GM21576 (cell line): ENCODE measurements around the gene C11orf91.
A peak's percentile ranks its signal among the peaks of the same experiment; 100 is the strongest.
"Not testable (repeated sequence)": the region's sequence is repeated elsewhere in the genome, so short reads cannot be mapped to it uniquely, and the experiment has no call there.

Source experiments
- ATAC-seq: cut with Tn5 transposase; IDR thresholded peaks from one replicate; pipeline ENCODE4 v1.9.1; 2021; ENCODE audit warnings: mild to moderate bottlenecking, moderate library complexity; ENCODE audit not compliant: unreplicated experiment

C11orf91 gene, protein sequence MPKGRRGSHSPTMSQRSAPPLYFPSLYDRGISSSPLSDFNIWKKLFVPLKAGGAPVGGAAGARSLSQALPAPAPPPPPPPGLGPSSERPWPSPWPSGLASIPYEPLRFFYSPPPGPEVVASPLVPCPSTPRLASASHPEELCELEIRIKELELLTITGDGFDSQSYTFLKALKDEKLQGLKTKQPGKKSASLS

DNA sequence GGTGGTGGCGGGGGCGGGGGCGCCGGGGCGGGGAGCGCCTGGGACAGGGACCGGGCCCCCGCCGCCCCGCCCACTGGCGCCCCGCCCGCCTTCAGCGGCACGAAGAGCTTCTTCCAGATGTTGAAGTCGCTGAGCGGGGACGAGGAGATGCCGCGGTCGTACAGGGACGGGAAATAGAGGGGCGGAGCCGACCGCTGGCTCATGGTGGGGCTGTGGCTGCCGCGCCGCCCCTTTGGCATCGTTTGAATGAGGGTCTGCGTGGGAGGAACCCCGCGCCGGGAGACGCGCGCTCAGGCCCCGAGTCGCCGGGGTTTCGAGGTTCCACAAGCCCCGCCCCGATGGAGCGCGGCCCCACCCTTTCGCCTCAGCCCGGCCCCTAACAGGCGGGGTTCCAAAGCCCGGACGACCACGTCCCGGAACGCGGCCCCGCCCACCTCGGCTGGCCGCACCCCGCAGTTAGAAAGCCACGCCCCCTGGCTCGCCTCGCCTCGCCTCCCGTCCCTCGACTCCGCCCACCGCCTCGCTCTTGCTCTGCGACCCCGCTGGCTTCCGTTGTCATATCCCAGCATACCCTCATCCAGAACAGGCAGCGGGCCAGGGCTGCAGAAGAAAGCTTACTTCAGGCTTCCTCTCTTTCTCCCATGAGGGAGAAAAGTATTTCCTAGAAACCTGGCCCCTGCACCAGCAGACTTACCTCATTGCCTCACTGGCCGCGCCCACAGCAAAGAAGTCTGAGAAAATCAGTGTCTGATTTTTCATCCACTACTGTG, at the start of gene C11orf91:
C11orf91 (minus strand) TSS at position 325 of the 770 bp plus-strand sequence; CDS start at position 239, 86 bp downstream.
- ATAC-seq, result peak; percentile 92

DNA sequence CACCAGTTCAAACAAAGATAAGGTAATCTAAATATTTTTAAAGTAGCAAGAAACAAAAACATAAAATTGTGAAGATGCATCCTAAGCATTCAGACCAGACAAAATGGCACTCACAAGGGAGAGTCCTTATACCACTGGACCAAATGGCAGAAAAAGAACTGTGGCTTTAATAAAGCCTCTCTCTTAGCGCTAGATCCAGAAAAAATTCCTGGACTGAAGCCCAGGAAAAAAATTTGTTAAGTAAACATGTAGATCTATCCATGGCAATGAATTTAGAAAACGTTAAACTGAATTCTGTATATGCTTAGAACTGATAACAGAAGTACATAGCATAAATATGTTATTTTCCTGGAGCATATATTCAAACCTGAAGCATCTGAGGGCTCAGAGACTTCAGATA, 47.4 kb upstream of the C11orf91 start:
- no peak for ATAC-seq

DNA sequence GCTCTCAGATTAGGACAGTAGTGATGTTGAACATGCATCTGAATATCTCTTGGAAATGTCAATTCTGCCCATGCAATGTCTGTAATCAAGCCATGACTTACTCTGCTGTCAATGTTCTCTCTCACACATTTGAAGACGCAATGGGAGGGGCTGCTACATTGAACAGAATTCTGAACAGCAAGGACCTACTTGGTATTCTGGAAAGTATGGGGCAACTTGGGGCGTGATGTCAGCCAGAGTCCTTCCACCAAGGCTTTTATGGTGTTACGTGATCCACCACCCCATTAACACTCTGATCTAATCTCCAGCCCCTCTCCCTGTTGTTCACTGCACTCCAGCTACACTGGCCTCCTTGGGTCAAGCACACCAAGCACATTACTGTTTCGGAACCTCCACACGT, 42.7 kb upstream of the C11orf91 start:
- ATAC-seq, result no peak

DNA sequence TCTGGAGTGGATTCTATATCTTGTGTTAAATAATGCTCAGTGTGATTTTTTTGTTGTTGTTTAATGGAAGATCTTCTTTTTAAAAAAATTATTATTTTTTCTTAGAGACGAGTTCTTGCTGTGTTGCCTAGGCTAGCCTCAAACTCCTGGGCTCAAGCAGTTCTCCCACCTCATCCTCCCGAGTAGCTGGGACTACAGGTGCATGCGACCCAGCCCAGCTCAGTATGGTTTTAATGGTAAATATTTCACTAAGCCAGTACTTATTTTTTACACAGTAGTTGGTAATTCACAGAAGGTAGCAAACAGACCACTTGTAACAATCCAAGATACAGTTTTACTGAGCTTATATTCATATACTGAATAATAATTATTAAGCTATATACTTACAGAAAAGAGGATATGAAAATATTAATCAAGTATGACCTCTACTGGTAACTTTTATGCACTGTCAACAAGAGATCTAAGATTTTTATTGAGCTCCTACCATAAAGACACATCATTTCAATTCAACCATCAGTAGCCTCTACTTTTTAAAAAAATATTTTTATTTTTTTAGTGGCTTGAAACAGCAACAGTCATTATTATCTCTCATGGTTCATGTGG, 41.7 kb upstream of the C11orf91 start:
- ATAC-seq, result no peak

DNA sequence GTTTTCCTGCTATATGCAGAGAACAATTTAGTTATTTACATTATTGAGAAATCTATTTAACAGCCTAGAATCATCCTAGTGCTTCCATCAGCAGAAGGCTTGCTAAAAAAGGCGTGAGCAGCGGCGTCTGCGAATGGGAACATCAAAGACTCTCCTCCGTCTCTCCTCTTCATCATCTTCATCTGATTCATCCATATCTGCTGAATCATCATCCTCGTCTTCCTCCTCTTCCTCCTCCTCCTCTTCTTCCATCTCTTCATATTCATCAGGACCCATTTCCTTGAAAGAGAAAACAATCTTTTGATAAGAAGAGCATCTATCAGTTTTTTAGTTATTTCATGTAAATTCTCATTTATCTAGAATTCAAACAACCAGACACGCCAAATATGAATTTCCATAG, 41.2 kb upstream of the C11orf91 start:
- no peak for ATAC-seq

DNA sequence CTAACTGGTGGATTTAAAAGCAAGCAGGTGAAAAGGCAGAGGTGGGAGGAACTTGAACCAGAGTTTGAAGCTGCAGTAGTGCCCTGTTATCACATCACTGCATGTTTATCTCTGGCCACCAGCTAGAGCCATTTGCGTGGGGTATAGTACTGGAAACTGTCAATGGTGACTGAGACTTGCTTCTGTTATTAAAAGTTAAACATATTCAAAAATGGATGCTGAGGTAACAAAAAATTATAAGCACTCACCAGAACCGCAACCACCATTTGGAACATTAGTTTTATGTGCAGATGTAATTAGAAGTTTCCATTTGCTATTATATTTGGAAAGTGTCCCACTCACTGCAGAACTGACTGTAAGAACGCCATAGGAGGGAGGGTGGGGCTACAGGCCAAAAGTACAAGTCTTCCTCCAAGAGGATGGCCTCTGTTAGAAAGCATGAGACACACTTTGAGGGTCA, 36.8 kb upstream of the C11orf91 start:
- ATAC-seq, result no peak

DNA sequence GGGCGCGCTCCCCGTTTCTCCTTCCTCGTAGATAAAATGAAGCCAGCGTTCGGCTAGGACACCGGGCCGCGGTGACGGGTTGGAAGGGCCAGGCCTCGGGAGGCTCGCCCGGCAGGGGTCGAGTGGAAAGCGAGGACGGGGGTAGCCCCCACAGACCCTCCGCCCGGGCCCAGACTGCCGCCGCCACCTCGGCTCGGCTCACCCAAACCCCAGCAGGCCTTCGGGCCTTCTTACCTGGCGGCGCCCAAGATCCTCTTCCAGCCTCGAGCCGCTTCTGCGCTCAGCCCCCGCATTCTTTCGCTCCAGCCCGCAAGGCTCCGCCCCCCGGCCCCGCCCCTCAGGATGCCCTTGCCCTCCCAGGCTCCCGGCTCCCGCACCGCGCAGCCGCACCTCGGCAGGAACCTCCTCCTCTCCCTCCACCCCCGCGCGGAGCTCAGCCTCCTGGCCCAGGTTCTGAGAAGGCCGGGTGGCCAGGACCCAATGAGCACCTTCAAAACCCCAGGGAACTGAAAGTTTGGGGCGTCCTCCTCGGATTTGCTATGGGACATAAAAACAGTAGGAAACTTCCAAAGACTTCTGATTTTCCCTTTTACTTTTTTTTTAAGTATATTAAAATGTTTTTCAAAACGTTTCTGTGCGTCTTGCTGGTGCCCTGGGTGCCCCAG, 35.7 kb upstream of the C11orf91 start, which contains the start of gene CD59:
CD59 (minus strand) TSS at position 276 of the 665 bp plus-strand sequence. CDS start 13,978 bp downstream, outside the sequence.
- ATAC-seq, result peak; percentile 59

DNA sequence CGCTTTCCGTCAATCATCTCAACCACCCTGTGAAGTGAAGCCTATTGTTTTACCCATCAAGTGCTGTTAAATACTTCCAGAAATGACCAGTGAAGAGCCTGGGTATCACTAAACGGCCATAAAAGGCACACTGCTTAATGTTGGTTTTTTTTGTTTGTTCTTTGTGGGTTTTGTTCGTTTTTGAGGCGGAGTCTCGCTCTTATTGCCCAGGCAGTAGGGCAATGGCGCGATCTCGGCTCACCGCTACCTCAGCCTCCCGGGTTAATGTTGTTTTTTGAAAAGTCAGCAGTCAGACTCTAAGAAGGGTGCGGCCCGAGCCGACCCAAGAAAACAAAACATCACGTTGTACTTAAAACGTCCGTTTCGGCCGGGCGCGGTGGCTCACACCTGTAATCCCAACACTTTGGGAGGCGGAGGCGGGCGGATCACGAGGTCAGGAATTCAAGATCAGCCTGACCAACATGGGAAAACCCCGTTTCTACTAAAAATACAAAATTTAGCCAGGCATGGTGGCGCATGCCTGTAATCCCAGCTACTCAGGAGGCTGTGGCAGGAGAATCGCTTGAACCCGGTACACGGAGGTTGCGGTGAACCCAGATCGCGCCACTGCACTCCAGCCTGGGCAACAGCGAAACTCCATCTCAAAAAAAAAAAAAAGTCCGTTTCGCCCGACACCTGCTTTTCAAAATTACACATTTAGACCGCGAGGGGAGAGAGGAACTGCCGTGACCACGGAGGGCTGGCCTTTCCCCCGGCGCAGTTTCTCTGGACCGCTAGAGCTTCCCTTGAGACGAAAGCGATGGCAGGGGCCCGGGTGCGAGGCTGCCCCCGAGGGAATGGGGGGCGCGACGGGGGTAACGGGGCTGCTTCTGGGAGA, 34.9 kb upstream of the C11orf91 start:
- peak; percentile 51 for ATAC-seq

DNA sequence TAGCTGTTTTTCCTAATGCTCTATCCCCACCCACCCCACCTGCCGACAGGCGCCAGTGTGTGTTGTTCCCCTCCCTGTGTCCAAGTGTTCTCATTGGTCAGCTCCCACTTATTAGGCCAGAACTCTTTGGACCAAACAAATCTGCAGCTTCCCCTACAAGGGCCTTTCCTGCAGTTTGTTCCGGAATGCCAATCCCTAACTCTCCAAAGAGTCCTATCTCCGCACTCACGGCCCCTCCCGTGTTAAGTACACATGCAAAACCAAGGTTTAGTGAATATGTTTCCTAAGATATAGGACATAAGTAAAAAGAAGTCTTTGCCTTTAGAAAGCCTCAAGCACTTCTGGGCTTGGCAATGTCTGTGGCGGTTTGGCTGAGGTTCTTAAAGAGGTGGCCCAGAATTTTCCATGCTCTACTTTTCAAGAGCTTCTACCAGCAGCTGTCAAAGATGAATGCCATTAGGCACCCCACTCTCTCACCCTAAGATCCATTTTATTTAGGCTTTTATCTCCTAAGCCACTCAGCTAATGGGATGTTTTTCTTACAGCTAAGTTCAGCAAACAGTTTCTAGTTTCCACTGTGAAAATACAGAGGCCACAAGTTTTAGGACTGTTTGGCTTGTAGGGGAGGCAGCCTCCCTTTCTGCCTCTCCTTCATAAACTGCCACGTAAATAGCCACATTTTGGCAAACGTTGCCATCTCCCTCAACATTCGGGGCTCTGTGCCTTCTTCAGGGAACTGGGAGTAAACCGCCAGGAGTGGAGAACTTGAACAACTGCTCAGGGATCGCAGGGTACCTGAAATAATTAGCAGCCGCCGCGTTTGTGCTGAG, 34.0 kb upstream of the C11orf91 start:
- no peak for ATAC-seq

DNA sequence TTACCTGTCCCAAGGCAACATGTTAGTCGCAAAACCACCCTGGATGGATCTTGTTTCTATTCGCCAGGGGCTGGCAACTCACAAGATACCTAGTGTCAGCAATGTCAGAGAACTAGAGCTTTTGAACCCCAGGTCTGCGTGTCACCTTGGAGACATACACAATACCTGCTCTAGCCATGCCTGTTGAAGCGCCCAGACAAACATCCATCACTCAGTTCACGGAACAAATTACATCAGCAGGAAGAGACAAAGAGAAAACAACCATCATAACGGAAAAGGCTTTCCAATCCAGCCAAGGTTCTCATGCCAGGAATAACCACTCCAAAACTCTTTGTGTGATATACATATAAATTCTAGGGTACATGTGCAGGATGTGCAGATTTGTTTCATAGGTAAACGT, 33.4 kb upstream of the C11orf91 start:
- no peak for ATAC-seq

DNA sequence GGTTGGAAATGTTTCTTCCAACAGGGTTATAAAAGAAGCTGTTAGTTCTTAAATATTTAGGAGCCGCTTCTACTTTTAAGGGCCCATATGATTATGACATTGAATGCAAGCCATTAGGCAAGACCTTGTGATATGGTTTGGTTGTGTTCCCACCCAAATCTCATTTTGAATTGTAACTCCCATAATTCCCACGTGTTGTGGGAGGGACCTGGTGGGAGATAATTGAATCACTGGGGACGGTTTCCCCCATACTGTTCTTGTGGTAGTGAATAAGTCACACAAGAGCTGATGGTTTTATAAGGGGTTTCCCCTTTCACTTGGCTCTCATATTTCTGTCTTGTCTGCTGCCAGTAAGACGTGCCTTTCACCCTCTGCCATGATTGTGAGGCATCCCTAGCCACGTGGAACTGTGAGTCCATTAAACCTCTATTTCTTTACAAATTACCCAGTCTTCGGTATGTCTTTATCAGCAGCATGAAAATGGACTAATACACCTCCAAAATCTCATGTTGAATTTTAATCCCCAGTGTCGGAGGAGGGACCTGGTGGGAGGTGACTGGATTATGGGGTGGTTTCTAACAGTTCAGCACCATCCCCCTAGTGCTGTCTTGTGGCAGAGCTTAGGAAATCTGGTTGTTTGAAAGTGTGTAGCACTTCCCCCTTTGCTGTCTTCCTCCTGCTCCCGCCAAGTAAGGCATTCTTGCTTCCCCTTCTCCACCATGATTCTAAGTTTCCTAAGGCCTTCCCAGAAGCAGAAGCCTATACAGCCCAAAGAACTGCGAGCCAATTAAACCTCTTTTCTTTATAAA, 31.3 kb upstream of the C11orf91 start:
- ATAC-seq, result no peak

DNA sequence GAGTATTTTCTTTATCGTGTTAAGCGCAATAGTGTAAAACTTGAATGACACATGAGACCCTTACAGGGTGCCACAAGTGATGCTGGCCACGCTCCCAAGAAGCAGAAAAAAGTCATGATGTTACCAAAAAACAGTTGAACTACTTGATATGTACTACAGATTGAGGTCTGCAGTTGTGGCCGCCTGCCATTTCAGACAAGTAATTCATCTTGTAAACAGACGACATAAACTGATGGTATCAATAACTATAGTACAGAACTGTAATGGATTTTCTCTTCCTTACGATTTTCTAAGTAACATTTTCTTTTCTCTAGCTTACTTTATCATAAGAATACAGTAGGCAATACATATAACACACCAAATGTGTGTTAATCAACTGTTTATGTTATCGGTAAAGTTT, 30.1 kb upstream of the C11orf91 start:
- no peak for ATAC-seq

DNA sequence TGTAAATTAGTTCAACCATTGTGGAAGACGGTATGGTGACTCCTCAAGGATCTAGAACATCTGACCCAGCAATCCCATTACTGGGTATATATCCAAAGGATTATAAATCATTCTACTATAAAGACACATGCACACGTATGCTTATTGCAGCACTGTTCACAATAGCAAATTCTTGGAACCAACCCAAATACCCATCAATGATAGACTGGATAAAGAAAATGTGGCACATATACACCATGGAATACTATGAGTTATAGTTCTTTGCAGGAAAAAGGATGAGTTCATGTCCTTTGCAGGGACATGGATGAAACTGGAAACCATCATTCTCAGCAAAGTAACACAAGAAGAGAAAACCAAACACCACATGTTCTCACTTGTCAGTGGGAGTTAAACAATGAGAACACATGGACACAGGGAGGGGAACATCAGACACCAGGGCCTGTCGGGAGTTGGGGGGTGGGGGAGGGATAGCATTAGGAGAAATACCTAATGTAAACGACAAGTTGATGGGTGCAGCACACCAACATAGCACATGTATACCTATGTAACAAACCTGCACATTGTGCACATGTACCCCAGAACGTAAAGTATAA, 28.5 kb upstream of the C11orf91 start:
- ATAC-seq, result not testable (repeated sequence)

DNA sequence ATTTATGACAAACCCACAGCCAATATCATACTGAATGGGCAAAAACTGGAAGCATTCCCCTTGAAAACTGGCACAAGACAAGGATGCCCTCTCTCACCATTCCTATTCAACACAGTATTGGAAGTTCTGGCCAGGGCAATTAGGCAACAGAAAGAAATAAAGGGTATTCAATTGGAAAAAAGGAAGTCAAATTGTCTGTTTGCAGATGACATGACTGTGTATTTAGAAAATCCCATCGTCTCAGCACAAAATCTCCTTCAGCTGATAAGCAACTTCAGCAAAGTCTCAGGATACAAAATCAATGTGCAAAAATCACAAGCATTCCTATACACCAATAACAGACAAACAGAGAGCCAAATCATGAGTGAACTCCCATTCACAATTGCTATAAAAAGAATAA, 26.9 kb upstream of the C11orf91 start:
- ATAC-seq, result not testable (repeated sequence)

DNA sequence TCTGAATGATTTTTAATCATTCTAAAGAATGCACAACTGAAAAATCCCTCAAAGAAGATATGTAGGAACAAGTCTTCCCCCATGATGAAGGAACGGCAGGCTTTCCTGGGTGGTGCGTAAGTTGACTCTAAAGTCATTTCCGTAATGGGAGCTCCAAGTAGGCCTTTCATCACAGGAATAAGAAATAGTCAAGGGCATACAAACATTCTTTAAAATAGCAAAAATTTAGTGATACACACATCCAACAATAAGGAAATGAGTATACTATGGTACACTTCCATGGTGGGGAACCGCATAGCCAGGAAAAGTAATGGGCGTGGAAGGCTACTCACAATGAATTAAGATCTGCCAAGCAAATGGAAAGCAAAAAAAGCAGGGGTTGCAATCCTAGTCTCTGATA, 24.9 kb upstream of the C11orf91 start:
- no peak for ATAC-seq

DNA sequence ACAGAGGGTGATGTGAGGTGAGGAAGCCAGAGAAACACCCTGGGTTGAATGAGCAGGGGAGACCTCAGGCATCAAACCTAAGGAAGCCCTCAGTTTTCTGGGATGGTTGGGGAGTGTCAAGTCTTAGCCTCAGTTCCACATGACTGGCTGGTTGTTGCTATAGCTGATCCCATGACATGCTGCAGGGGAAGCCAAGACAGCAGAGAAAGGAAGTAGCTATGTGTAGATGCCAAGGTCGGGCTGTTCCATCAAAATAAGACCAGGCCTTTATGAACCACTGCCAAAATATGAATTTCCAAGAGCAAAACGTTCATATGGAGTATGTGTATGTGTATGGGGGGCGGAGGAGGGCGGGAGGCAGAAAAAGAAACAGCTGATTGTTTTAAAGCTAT, 24.0 kb upstream of the C11orf91 start:
- no peak for ATAC-seq

DNA sequence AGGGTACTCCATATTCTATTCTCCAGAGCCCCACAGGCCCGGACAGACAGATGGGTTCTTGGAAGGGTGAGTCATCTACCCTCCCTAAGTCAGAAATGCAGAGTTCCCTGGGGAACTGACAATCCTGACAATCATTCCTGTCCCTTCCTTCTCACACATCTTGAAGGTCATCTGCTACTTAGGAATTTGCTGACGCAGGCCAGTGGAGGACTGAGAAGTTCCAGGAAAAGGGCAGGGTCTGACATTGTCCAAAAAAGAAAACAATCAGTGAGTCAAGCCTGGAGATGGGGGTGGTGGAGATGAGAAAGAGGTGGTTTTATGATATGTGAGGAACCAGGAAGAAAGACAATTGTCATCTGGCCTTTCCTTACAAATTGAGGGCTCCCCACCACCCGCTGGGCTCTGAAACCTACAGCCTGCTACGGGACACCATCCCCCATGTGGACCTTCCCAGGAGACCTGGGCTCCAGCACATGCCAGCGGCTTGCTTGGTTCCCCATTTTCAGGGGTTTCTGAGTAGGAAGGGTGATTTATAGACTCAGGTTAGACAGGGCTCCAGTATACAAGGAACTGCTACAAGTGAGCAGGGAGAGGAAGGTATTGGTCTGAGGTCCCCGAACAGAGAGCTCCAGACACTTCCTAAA, 22.7 kb upstream of the C11orf91 start:
- ATAC-seq, result no peak
